PC-9 (cell line): ENCODE results near the gene RAB15. TPM values are rescaled to one million over a fixed set of nuclear protein-coding genes. Genes with fewer than 3 reads are reported as not detected.
A peak's percentile ranks its signal among the peaks of the same experiment; 100 is the strongest.

ENCODE experiments used
- BruUV-seq: library from RNA; stranded (reverse); fragments of 400-500 nt; replicated peaks from 2 replicates; lab custom pipeline; 2021; lab: Mats Ljungman, UMichigan
- CTCF ChIA-PET: fragments of 300-600 bp; sonication (Branson Sonifier 250); formaldehyde crosslinking; loops from one replicate; lab custom pipeline; 2022; ENCODE audit warnings: antibody characterized with exemption; lab: Charles Lee
- POLR2A ChIA-PET: fragments of 300-600 bp; sonication (Branson Sonifier 250); formaldehyde crosslinking; loops from one replicate; lab custom pipeline; 2022; ENCODE audit warnings: antibody characterized with exemption; ENCODE audit not compliant: unreplicated experiment; lab: Charles Lee
- DNase-seq, 2 experiments: peaks; one replicate each; pipeline versions ENCODE4 v3.0.0 to v3.0.0-alpha.2; 2015 to 2022; ENCODE audit warnings: mixed read lengths in 1 of 2
- H2AFZ ChIP-seq: fragments of 200-600 bp; sonication (generic); 2 replicates; pipeline ENCODE4 v1.8.1; 2017; ENCODE audit warnings: antibody characterized with exemption
- H3F3A ChIP-seq: fragments of 200-600 bp; sonication (generic); 2 replicates; pipeline ENCODE4 v1.8.1; 2017; ENCODE audit warnings: antibody characterized with exemption, mild to moderate bottlenecking, low read depth; ENCODE audit not compliant: insufficient read depth
- H3K27ac ChIP-seq: fragments of 200-600 bp; sonication (generic); 2 replicates; pipeline ENCODE4 v1.6.1; 2016; ENCODE audit warnings: mixed run types
- H3K27me3 ChIP-seq: fragments of 200-600 bp; sonication (generic); 2 replicates; pipeline ENCODE4 v1.6.1; 2016; ENCODE audit warnings: low read depth, mixed run types; ENCODE audit not compliant: insufficient read depth
- H3K36me3 ChIP-seq: fragments of 200-600 bp; sonication (generic); 2 replicates; pipeline ENCODE4 v1.6.1; 2016; ENCODE audit warnings: low read depth, mixed run types
- H3K4me1 ChIP-seq: fragments of 200-600 bp; sonication (generic); replicated peaks from 2 replicates; pipeline ENCODE4 v1.6.1; 2016; ENCODE audit warnings: mixed run types; ENCODE audit not compliant: insufficient read depth
- H3K4me2 ChIP-seq: fragments of 200-600 bp; sonication (generic); 2 replicates; pipeline ENCODE4 v1.6.1; 2017; ENCODE audit warnings: mixed run types
- H3K4me3 ChIP-seq: fragments of 200-600 bp; sonication (generic); 2 replicates; pipeline ENCODE4 v1.6.1; 2016; ENCODE audit warnings: mixed run types
- H3K79me2 ChIP-seq: fragments of 200-600 bp; sonication (generic); 2 replicates; pipeline ENCODE4 v1.6.1; 2017; ENCODE audit warnings: low read depth, mixed run types
- H3K9me2 ChIP-seq: fragments of 200-600 bp; sonication (generic); 2 replicates; pipeline ENCODE4 v1.8.1; 2017; ENCODE audit warnings: mild to moderate bottlenecking; ENCODE audit not compliant: insufficient read depth
- H3K9me3 ChIP-seq: fragments of 200-600 bp; sonication (generic); 2 replicates; pipeline ENCODE4 v1.8.1; 2016; ENCODE audit warnings: low read depth; ENCODE audit not compliant: insufficient read depth
- H4K20me1 ChIP-seq: fragments of 200-600 bp; sonication (generic); 2 replicates; pipeline ENCODE4 v1.8.1; 2017; ENCODE audit not compliant: insufficient read depth
- EZH2 ChIP-seq: fragments of 200-600 bp; sonication (generic); IDR thresholded peaks from 2 replicates; pipeline ENCODE4 v1.8.0; 2017; ENCODE audit warnings: antibody characterized with exemption, low read depth
- intact Hi-C: fragments of 100-400 bp; cut with micrococcal nuclease; formaldehyde crosslinking; loops from one replicate; pipeline ENCODE4 v1.10.0; 2022; ENCODE audit not compliant: unreplicated experiment
- total RNA-seq: library from RNA; stranded (reverse); gene quantifications from 2 replicates; pipeline ENCODE4 v1.2.3, GENCODE V29; 2021
- TF ChIP-seq, protein P1 (sequence below): fragments of 200-600 bp; sonication (generic); conservative IDR thresholded peaks from 2 replicates; pipeline ENCODE4 v1.6.1; 2017; ENCODE audit warnings: mixed run types, antibody characterized with exemption, mild to moderate bottlenecking, moderate library complexity

Gene RAB15
- total RNA-seq, 1 experiment from 2014 or later: 74.9 TPM

DNA sequence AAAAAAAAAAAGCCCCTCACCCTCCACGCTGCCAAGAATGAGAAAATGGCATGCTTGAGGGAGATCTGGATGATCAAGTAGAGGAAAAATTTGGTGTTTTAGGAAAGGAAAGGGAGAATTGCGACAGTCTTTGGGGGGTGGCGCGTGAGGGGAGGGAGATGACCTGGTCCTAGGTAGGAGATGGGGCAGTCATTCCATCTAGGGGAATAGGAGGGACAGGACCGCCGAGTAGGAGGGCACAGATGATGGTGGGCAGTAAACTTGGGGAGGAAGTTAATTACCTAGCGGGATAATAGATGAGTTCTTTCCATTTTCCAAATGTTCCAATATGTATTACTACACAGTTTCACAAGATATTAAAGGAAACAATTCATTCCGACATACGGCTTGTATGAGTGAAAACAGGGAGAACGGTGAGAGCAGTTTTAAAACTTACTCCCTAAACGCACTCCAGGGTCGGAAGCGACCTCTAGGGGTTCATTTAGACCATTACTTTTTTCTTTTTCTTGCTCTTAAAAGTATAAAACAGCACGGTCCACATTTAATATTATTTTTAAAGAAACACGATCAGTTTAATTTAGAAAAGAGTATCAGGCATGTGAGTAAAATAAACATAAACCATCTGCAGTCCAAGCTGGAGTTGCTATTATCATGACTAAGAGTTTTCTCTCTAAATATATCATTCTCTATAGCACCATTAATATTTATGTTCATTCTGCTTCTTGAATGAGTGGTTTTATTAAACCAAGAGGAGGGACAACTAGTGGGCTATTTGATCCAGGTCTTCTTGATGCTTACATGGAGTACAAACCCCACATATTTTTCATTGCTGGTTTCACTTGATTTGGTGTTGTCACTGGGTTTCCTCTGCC, 11.5 kb upstream of the RAB15 start:
- peaks cover 19% of the 10 kb centered on the region for H3K4me1 ChIP-seq
- H3K36me3 ChIP-seq: no peaks in the 10 kb centered on the region
- POLR2A ChIA-PET: no interaction called here
- no peaks in the 10 kb centered on the region for H3K9me3 ChIP-seq
- H3K9me2 ChIP-seq: no peaks in the 10 kb centered on the region
- H3K27ac ChIP-seq: no peak overlapping the region
- peak overlapping the region; percentile 56; the same call in 1 of the 2 replicates for H2AFZ ChIP-seq
- CTCF ChIA-PET: interaction anchor here (0.5 to 0.7 kb wide), 2 partner anchors 52 to 471 kb away, joined by 3 to 4 read pairs; no protein-coding TSS in a partner anchor
- peak overlapping the region; percentile 36; the same call in 1 of the 2 replicates for H3K4me3 ChIP-seq
- intact Hi-C loops: loop anchor here (1.0 to 5.0 kb wide), 6 partner anchors 23 to 641 kb away; partner anchors contain the start of gene GPX2
- BruUV-seq: no TSS peak
- no peaks in the 10 kb centered on the region for H4K20me1 ChIP-seq
- H3K4me2 ChIP-seq: peak overlapping the region; percentile 69
- no peaks in the 10 kb centered on the region for H3F3A ChIP-seq
- peaks cover 17% of the 10 kb centered on the region for H3K79me2 ChIP-seq
- H3K27me3 ChIP-seq: no peaks in the 10 kb centered on the region
- DNase-seq: peak; percentile 43 to 65
- TF ChIP-seq, protein P1, sequence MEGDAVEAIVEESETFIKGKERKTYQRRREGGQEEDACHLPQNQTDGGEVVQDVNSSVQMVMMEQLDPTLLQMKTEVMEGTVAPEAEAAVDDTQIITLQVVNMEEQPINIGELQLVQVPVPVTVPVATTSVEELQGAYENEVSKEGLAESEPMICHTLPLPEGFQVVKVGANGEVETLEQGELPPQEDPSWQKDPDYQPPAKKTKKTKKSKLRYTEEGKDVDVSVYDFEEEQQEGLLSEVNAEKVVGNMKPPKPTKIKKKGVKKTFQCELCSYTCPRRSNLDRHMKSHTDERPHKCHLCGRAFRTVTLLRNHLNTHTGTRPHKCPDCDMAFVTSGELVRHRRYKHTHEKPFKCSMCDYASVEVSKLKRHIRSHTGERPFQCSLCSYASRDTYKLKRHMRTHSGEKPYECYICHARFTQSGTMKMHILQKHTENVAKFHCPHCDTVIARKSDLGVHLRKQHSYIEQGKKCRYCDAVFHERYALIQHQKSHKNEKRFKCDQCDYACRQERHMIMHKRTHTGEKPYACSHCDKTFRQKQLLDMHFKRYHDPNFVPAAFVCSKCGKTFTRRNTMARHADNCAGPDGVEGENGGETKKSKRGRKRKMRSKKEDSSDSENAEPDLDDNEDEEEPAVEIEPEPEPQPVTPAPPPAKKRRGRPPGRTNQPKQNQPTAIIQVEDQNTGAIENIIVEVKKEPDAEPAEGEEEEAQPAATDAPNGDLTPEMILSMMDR: peak; percentile 94
- no peak for TF ChIP-seq EZH2

DNA sequence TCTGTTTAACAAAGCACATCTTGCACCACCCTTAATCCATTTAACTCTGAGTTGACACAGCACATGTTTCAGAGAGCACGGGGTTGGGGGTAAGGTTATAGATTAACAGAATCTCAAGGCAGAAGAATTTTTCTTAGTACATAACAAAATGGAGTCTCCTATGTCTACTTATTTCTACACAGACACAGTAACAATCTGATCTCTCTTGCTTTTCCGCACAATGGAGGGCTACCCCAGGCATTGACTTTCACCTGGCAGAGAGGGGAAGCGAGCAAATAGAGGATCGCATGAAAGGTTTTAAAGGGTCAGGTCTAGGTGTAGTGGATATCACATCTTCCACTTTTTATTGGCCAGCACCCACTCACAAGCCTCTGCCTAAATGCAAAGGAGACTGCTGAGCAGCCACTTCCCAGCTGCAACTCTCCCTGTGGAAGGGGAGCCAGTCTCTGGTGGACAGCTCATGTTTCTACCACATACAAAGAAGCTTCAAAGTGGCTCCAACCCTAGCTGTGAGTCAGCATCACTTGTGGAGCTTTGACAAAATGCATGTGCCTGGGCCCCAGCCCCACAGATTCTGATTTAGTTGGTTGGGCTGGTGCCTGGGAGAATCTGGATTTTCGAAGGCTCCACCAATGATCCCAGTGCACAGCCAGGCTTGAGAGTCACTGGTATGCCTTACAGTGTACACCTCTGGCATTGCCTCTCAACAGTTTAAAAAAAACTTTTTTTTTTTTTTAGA, 7.4 kb upstream of the RAB15 start:
- Histone ChIP-seq H3K9me2 (no peaks in the 10 kb centered on the region), H3K79me2 (no peaks in the 10 kb centered on the region), H3K4me2 (no peak overlapping the region), H3K27ac (no peak overlapping the region), H3K4me1 (no peaks in the 10 kb centered on the region; the same call in 1 of the 2 replicates), H3K36me3 (no peaks in the 10 kb centered on the region), H3F3A (no peaks in the 10 kb centered on the region), H3K9me3 (no peaks in the 10 kb centered on the region), H2AFZ (no peak overlapping the region), H4K20me1 (no peaks in the 10 kb centered on the region), H3K27me3 (no peaks in the 10 kb centered on the region), H3K4me3 (no peak overlapping the region)
- ChIA-PET POLR2A (no interaction called here), CTCF (interaction anchor here (1.0 kb wide), 1 partner anchor 37 kb away, joined by 4 read pairs; the partner anchor contains the start of gene GPX2)
- no peak for DNase-seq
- intact Hi-C loops: loop anchor here (5.0 kb wide), 2 partner anchors 87 to 637 kb away; no protein-coding TSS in a partner anchor
- no TSS peak for BruUV-seq
- no peak for TF ChIP-seq EZH2
- TF ChIP-seq, protein P1: no peak

DNA sequence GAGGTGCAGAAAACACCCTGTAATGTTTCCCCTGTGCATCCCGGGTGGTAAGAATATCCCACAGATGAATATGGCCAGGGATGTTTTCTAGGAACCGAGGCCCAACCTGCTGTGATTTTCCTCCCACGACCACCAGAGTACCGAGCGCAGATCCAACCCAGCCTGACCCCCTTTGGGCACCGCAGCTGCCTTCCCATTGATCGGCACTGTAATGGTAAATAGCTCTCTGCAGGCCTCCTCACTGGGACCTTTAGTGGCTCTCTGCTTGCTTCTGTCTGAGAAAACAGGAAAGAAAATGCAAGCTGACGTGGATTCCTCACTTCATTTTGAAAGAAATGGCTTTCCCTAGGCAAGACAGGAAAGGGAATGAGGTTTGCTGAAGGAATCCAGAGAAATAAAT, 2.4 kb upstream of the RAB15 start:
- CTCF ChIA-PET: interaction anchor here (0.6 to 0.7 kb wide), 2 partner anchors 150 to 983 kb away, joined by 4 to 12 read pairs; no protein-coding TSS in a partner anchor

More for the DNA sequence above, 2.4 kb upstream of the RAB15 start:
- TF ChIP-seq EZH2: no peak
- TF ChIP-seq, protein P1: no peak
- Histone ChIP-seq H3K27me3 (no peaks in the 10 kb centered on the region), H3K36me3 (no peaks in the 10 kb centered on the region), H3F3A (peaks cover 27% of the 10 kb centered on the region), H3K27ac (no peak overlapping the region), H2AFZ (no peak overlapping the region), H3K79me2 (peaks cover 27% of the 10 kb centered on the region), H3K9me2 (no peaks in the 10 kb centered on the region), H4K20me1 (no peaks in the 10 kb centered on the region), H3K4me2 (no peak overlapping the region), H3K9me3 (no peaks in the 10 kb centered on the region), H3K4me1 (peaks cover 21% of the 10 kb centered on the region), H3K4me3 (no peak overlapping the region)
- intact Hi-C loops: loop anchor here (5.0 kb wide), 2 partner anchors 217 to 472 kb away; partner anchors contain the start of genes ZBTB1 and ZBTB25
- POLR2A ChIA-PET: interaction anchor here (0.6 kb wide), 2 partner anchors 54 to 425 kb away, joined by 3 to 5 read pairs; no protein-coding TSS in a partner anchor
- no TSS peak for BruUV-seq
- DNase-seq: no peak
